ENCODE results near the gene GALNT13. TPM values are rescaled to one million over a fixed set of nuclear protein-coding genes. Genes with fewer than 3 reads are reported as not detected.

Gene GALNT13
- total RNA-seq, 1 donor from 2014 or later = 2.0 TPM

GRCh38 chr2:153872311-153873051 lies 759 bp downstream of the GALNT13 start:
- peak overlapping the region; percentile 63 for H2AFZ ChIP-seq (ENCODE audit: low read depth, low read length)
- Mint-ChIP-seq H3K9me3 (ENCODE audit: unreplicated experiment) (no peaks in the 10 kb centered on the region), H3K4me3 (ENCODE audit: unreplicated experiment) (peak overlapping the region; percentile 85), H3K36me3 (ENCODE audit: low read depth, unreplicated experiment) (no peaks in the 10 kb centered on the region), H3K27ac (ENCODE audit: unreplicated experiment) (peak overlapping the region; percentile 1), H3K27me3 (ENCODE audit: low read depth, unreplicated experiment) (peaks cover 23% of the 10 kb centered on the region), H3K4me1 (ENCODE audit: low read depth, unreplicated experiment) (peaks cover 7% of the 10 kb centered on the region)
- H3K27me3 ChIP-seq (ENCODE audit: insufficient read depth, low read length) = peaks cover 10% of the 10 kb centered on the region
- no peaks in the 10 kb centered on the region for H3K4me1 ChIP-seq (ENCODE audit: insufficient read depth, low read length)
- DNase-seq (ENCODE audit: low read depth) = no peak
- H3K4me3 ChIP-seq (ENCODE audit: insufficient read depth, low read depth, low read length) = peak overlapping the region; percentile 28
- H3K9ac ChIP-seq (ENCODE audit: low read length) = no peak overlapping the region
- H3K4me2 ChIP-seq (ENCODE audit: low read length) = peak overlapping the region; percentile 81
- no peaks in the 10 kb centered on the region for H3K9me3 ChIP-seq (ENCODE audit: insufficient read depth, low read depth, low read length)
- no peaks in the 10 kb centered on the region for H3K79me2 ChIP-seq (ENCODE audit: insufficient read depth, low read length)
- no peaks in the 10 kb centered on the region for H3K36me3 ChIP-seq (ENCODE audit: insufficient read depth, low read length)
- TF ChIP-seq EZH2 (IDR thresholded peaks at IDR 0.05; ENCODE audit: insufficient read depth, low read length) = peak; percentile 28
- TF ChIP-seq CTCF (IDR thresholded peaks at IDR 0.05; ENCODE audit: insufficient read depth, low read depth, low read length) = no peak
- FAIRE-seq = no peak
- no peak overlapping the region for H3K27ac ChIP-seq (ENCODE audit: low read depth, low read length)
- H4K20me1 ChIP-seq (ENCODE audit: insufficient read depth, low read length) = no peaks in the 10 kb centered on the region

GRCh38 chr2:153873052-153874048 lies 1.6 kb downstream of the GALNT13 start:
- H3K36me3 ChIP-seq (ENCODE audit: insufficient read depth, low read length) = no peaks in the 10 kb centered on the region
- H3K9me3 ChIP-seq (ENCODE audit: insufficient read depth, low read depth, low read length) = no peaks in the 10 kb centered on the region
- peak overlapping the region; percentile 81 for H3K4me2 ChIP-seq (ENCODE audit: low read length)
- FAIRE-seq (no peak), DNase-seq (ENCODE audit: low read depth) (no peak)
- Mint-ChIP-seq H3K27ac (ENCODE audit: unreplicated experiment) (no peak overlapping the region), H3K4me3 (ENCODE audit: unreplicated experiment) (peak overlapping the region; percentile 85), H3K9me3 (ENCODE audit: unreplicated experiment) (no peaks in the 10 kb centered on the region), H3K36me3 (ENCODE audit: low read depth, unreplicated experiment) (no peaks in the 10 kb centered on the region), H3K27me3 (ENCODE audit: low read depth, unreplicated experiment) (peaks cover 23% of the 10 kb centered on the region), H3K4me1 (ENCODE audit: low read depth, unreplicated experiment) (peaks cover 7% of the 10 kb centered on the region)
- no peaks in the 10 kb centered on the region for H3K4me1 ChIP-seq (ENCODE audit: insufficient read depth, low read length)
- no peak overlapping the region for H2AFZ ChIP-seq (ENCODE audit: low read depth, low read length)
- H3K79me2 ChIP-seq (ENCODE audit: insufficient read depth, low read length) = no peaks in the 10 kb centered on the region
- H3K27me3 ChIP-seq (ENCODE audit: insufficient read depth, low read length) = peaks cover 10% of the 10 kb centered on the region
- no peaks in the 10 kb centered on the region for H4K20me1 ChIP-seq (ENCODE audit: insufficient read depth, low read length)
- H3K9ac ChIP-seq (ENCODE audit: low read length) = no peak overlapping the region
- H3K27ac ChIP-seq (ENCODE audit: low read depth, low read length) = no peak overlapping the region
- TF ChIP-seq EZH2 (IDR thresholded peaks at IDR 0.05; ENCODE audit: insufficient read depth, low read length) (no peak), CTCF (IDR thresholded peaks at IDR 0.05; ENCODE audit: insufficient read depth, low read depth, low read length) (no peak)
- H3K4me3 ChIP-seq (ENCODE audit: insufficient read depth, low read depth, low read length) = no peak overlapping the region
